ENCODE data around the gene PDE4B. TPM values are rescaled to one million over a fixed set of nuclear protein-coding genes. Genes with fewer than 3 reads are reported as not detected.

PDE4B gene
- total and polyA plus RNA-seq, 12 donors = 1.2 to 14.9 (median 3.9) TPM

DNA sequence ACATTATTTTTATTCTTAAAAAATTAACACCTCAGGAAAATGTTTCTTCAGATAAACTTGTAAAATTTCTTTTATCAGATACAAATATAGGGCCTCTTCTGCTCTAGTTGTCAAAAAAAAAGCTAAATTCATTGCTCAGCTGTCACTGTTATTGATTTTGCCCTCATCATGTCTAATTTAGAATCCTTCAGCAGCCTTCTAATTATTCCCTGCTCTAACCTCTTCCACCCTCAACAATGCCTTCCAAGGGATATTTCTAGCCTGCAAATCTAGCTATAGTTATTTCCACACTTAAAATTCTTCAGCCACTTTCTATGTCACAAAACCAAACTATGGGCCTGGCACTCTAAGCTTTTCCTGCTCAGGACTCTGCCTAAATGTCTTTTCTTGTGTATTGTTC, 25.2 kb downstream of the PDE4B start:
- intact Hi-C loops (cut with DNase I) = no loop called here
- no peaks in the 10 kb centered on the region for H3K4me1 ChIP-seq (replicated peaks in 1 of 2)
- no peaks in the 10 kb centered on the region for H3K36me3 ChIP-seq (replicated peaks in 1 of 2)
- no peak overlapping the region for H3K27ac ChIP-seq
- DNase-seq = no peak
- no peaks in the 10 kb centered on the region for H3K9me3 ChIP-seq (replicated peaks in 1 of 3)
- no peaks in the 10 kb centered on the region for H3K27me3 ChIP-seq
- TF ChIP-seq POLR2A (IDR thresholded peaks at IDR 0.05) = no peak
- TF ChIP-seq CTCF (IDR thresholded peaks at IDR 0.05) = no peak
- no peak overlapping the region for H3K4me3 ChIP-seq

GRCh38 chr1:65818966-65819365, 26.3 kb downstream of the PDE4B start:
- no peaks in the 10 kb centered on the region for H3K4me1 ChIP-seq (replicated peaks in 1 of 2)
- no peaks in the 10 kb centered on the region for H3K36me3 ChIP-seq (replicated peaks in 1 of 2)
- H3K27me3 ChIP-seq = no peaks in the 10 kb centered on the region
- no peak for DNase-seq
- WGBS, 4 donors = 57 to 73% (median 63%) methylated on average over 1 of the region's 1 CpG
- intact Hi-C loops (cut with DNase I) = no loop called here
- no peaks in the 10 kb centered on the region for H3K9me3 ChIP-seq (replicated peaks in 1 of 3)
- TF ChIP-seq POLR2A (IDR thresholded peaks at IDR 0.05) (no peak), CTCF (IDR thresholded peaks at IDR 0.05) (no peak)
- H3K4me3 ChIP-seq = no peak overlapping the region
- H3K27ac ChIP-seq = no peak overlapping the region

DNA sequence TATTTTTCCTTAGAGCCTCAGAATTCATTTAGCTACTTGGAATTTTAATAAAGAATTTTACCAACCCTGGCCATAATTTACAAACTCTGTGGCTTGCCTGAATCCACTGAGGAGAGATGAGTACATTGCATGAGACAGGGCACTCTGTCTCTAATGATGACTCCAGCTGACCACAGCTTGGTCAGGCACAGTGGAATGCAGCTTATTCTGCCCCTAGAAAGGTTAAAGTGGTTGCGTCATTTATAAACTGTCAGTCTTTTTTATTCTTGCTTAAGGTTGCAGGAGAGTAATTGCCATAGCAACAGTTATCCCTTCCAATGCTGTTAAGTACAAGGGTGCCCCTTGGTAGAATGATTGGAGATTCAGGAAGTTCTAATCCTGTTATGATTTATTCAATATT, 28.3 kb downstream of the PDE4B start:
- 50 to 77% (median 72%) methylated on average over 1 of the region's 1 CpG for WGBS, 4 donors
- Histone ChIP-seq H3K4me1 (replicated peaks in 1 of 2) (no peaks in the 10 kb centered on the region), H3K27ac (no peak overlapping the region), H3K4me3 (no peak overlapping the region), H3K27me3 (no peaks in the 10 kb centered on the region), H3K36me3 (replicated peaks in 1 of 2) (no peaks in the 10 kb centered on the region), H3K9me3 (replicated peaks in 1 of 3) (no peaks in the 10 kb centered on the region)
- DNase-seq = no peak
- intact Hi-C loops (cut with DNase I) = no loop called here
- TF ChIP-seq CTCF (IDR thresholded peaks at IDR 0.05) = no peak
- TF ChIP-seq POLR2A (IDR thresholded peaks at IDR 0.05) = no peak

DNA sequence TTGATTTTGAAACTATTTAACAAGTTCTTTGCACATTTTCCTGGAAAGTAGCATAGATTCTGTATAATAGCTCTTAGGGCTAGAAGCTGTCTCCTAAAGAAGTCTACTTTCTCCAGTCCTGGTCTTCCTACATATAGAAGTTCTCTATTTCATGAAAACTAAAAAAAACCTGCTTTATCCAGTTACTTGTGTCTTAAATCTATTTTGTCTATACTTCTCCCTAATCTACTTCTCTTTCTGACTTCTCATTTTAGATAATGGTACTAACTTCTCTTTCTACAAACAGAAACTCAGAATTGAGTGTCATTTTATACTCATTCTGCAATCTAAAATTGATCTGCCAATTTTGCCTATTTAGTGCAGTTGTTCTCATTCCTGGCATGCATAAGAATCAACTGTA, 28.7 kb downstream of the PDE4B start:
- DNase-seq = no peak
- H3K9me3 ChIP-seq (replicated peaks in 1 of 3) = no peaks in the 10 kb centered on the region
- no peaks in the 10 kb centered on the region for H3K36me3 ChIP-seq (replicated peaks in 1 of 2)
- H3K4me3 ChIP-seq = no peak overlapping the region
- no peak overlapping the region for H3K27ac ChIP-seq
- intact Hi-C loops (cut with DNase I) = no loop called here
- H3K27me3 ChIP-seq = no peaks in the 10 kb centered on the region
- no peaks in the 10 kb centered on the region for H3K4me1 ChIP-seq (replicated peaks in 1 of 2)
- TF ChIP-seq CTCF (IDR thresholded peaks at IDR 0.05) = no peak
- TF ChIP-seq POLR2A (IDR thresholded peaks at IDR 0.05) = no peak
